GM21825 (cell line): Measurements from ENCODE around the gene ANKRD13D.

ENCODE experiments used
- ATAC-seq: cut with Tn5 transposase; IDR thresholded peaks from one replicate; pipeline ENCODE4 v1.9.1; 2021; ENCODE audit warnings: mild to moderate bottlenecking, moderate library complexity; ENCODE audit not compliant: unreplicated experiment

The ANKRD13D gene

GRCh38 chr11:67273260-67273990 lies 15.7 kb upstream of the ANKRD13D start:
- ATAC-seq = no peak

- ATAC-seq = no peak
Observed at GRCh38 chr11:67274768-67275605, 14.1 kb upstream of the ANKRD13D start.

GRCh38 chr11:67275606-67276409 lies 13.3 kb upstream of the ANKRD13D start:
- ATAC-seq = no peak

- ATAC-seq = no peak
Observed at GRCh38 chr11:67276781-67277230, 12.3 kb upstream of the ANKRD13D start.

GRCh38 chr11:67277231-67277961 lies 11.7 kb upstream of the ANKRD13D start:
- ATAC-seq = peak; percentile 62

GRCh38 chr11:67278135-67278938 lies 10.8 kb upstream of the ANKRD13D start:
- ATAC-seq = no peak

- no peak for ATAC-seq
Observed at GRCh38 chr11:67278939-67279588, 10.0 kb upstream of the ANKRD13D start.

GRCh38 chr11:67279589-67280340 lies 9.3 kb upstream of the ANKRD13D start:
- ATAC-seq = no peak

- ATAC-seq = no peak
Observed at GRCh38 chr11:67280341-67280787, 8.7 kb upstream of the ANKRD13D start.

GRCh38 chr11:67280788-67281551 lies 8.1 kb upstream of the ANKRD13D start:
- no peak for ATAC-seq

- ATAC-seq = no peak
Observed at GRCh38 chr11:67281552-67282150, 7.5 kb upstream of the ANKRD13D start.

- ATAC-seq = no peak
Observed at GRCh38 chr11:67282155-67282875, 6.8 kb upstream of the ANKRD13D start.

- no peak for ATAC-seq
Observed at GRCh38 chr11:67282876-67283371, 6.2 kb upstream of the ANKRD13D start.

GRCh38 chr11:67283481-67283963 lies 5.6 kb upstream of the ANKRD13D start:
- ATAC-seq = no peak

GRCh38 chr11:67284811-67285540 lies 4.1 kb upstream of the ANKRD13D start:
- ATAC-seq = no peak
